H1 (cell line): Measurements from ENCODE around the gene GBF1. TPM values are rescaled to one million over a fixed set of nuclear protein-coding genes. Genes with fewer than 3 reads are reported as not detected.

Source experiments
- ATF2 ChIP-seq: IDR thresholded peaks from 2 replicates; pipeline ENCODE4 v1.6.1; 2012; ENCODE audit warnings: low read length, inconsistent platforms
- CHD1 ChIP-seq: IDR thresholded peaks from 2 replicates; pipeline ENCODE4 v1.6.1; 2012; ENCODE audit warnings: low read depth, low read length, improper control_type of control experiment
- CREB1 ChIP-seq: IDR thresholded peaks from 2 replicates; pipeline ENCODE4 v1.6.1; 2012; ENCODE audit warnings: inconsistent platforms
- CTBP2 ChIP-seq: IDR thresholded peaks from 2 replicates; pipeline ENCODE4 v1.7.0; 2011; ENCODE audit warnings: borderline replicate concordance, mild to moderate bottlenecking, moderate library complexity, mixed read lengths, low read length; ENCODE audit not compliant: insufficient read depth, insufficient read length
- E2F6 ChIP-seq: IDR thresholded peaks from 2 replicates; pipeline ENCODE4 v1.6.1; 2012; ENCODE audit warnings: inconsistent platforms
- GABPA ChIP-seq: IDR thresholded peaks from 2 replicates; pipeline ENCODE4 v1.6.1; 2011; ENCODE audit warnings: mild to moderate bottlenecking, low read length, moderate library complexity, borderline replicate concordance; ENCODE audit not compliant: insufficient read depth
- HDAC2 ChIP-seq, 2 experiments: fragments of 300-600 bp in 1 of 2; sonication (generic) in 1 of 2; IDR thresholded peaks; 2 replicates each; pipeline ENCODE4 v1.6.1; 2011 to 2012; ENCODE audit warnings: low read depth in 2 of 2, low read length in 2 of 2, mild to moderate bottlenecking in 2 of 2, moderate library complexity in 2 of 2, borderline replicate concordance in 1 of 2, inconsistent platforms in 1 of 2
- JUN ChIP-seq: IDR thresholded peaks from 2 replicates; pipeline ENCODE4 v1.6.1; 2011; ENCODE audit warnings: low read depth, mild to moderate bottlenecking, improper control_type of control experiment, low read length
- JUND ChIP-seq: IDR thresholded peaks from 2 replicates; pipeline ENCODE4 v1.6.1; 2011; ENCODE audit warnings: mild to moderate bottlenecking, improper control_type of control experiment, low read length
- KDM4A ChIP-seq: IDR thresholded peaks from one replicate; pipeline ENCODE4 v1.7.1; 2012; ENCODE audit warnings: low read depth, mild to moderate bottlenecking, moderate library complexity, low read length, inconsistent platforms; ENCODE audit not compliant: severe bottlenecking
- MAFK ChIP-seq: IDR thresholded peaks from 2 replicates; pipeline ENCODE4 v1.6.1; 2012; ENCODE audit warnings: low read depth, mild to moderate bottlenecking, improper control_type of control experiment, low read length
- NRF1 ChIP-seq: IDR thresholded peaks from 2 replicates; pipeline ENCODE4 v1.6.1; 2011; ENCODE audit warnings: mild to moderate bottlenecking, low read depth, low read length, improper control_type of control experiment
- PHF8 ChIP-seq: fragments of 200-600 bp; sonication (generic); conservative IDR thresholded peaks from 2 replicates; pipeline ENCODE4 v1.7.1; 2012; ENCODE audit warnings: low read depth, mild to moderate bottlenecking, inconsistent platforms, low read length, moderate library complexity
- POLR2A ChIP-seq, 2 experiments: IDR thresholded peaks; 1 replicate in 1 of 2; 2 replicates in 1 of 2; pipeline ENCODE4 v1.6.1; 2011; ENCODE audit warnings: low read depth in 2 of 2, low read length in 2 of 2, mild to moderate bottlenecking in 2 of 2; ENCODE audit errors: control extremely low read depth in 1 of 2
- RAD21 ChIP-seq, 2 experiments: IDR thresholded peaks in 1 of 2; conservative IDR thresholded peaks in 1 of 2; 2 replicates each; pipeline ENCODE4 v1.6.1; 2011; ENCODE audit warnings: low read depth in 2 of 2, low read length in 2 of 2, improper control_type of control experiment in 1 of 2, inconsistent platforms in 1 of 2, mild to moderate bottlenecking in 1 of 2, moderate library complexity in 1 of 2
- RFX5 ChIP-seq: IDR thresholded peaks from 2 replicates; pipeline ENCODE4 v1.6.1; 2011; ENCODE audit warnings: low read depth, low read length, improper control_type of control experiment, borderline replicate concordance
- TAF1 ChIP-seq: IDR thresholded peaks from 2 replicates; pipeline ENCODE4 v1.6.1; 2011; ENCODE audit warnings: mild to moderate bottlenecking, low read depth, low read length
- TAF7 ChIP-seq: optimal IDR thresholded peaks from 2 replicates; pipeline ENCODE3; 2011; ENCODE audit warnings: low read depth, mild to moderate bottlenecking, inconsistent platforms, low read length, moderate library complexity, borderline replicate concordance
- TCF12 ChIP-seq: IDR thresholded peaks from 2 replicates; pipeline ENCODE4 v1.6.1; 2011; ENCODE audit warnings: low read depth, mild to moderate bottlenecking, low read length
- YY1 ChIP-seq: IDR thresholded peaks from 2 replicates; pipeline ENCODE4 v1.6.1; 2011; ENCODE audit warnings: low read depth, mild to moderate bottlenecking, low read length
- polyA plus RNA-seq, 7 experiments: library from polyadenylated mRNA; depleted of rRNA in 3 of 7; stranded (reverse) in 5 of 7; unstranded in 2 of 7; fragments of >200 nt in 5 of 7; fragments of 200-250 nt in 2 of 7; gene quantifications; 1 replicate in 5 of 7; 2 replicates in 1 of 7; 4 replicates in 1 of 7; pipeline versions ENCODE4 v1.2.1 to v1.2.3, GENCODE V29; 2011 to 2013; ENCODE audit warnings: missing spikeins in 2 of 7, mixed read lengths in 2 of 7
- total RNA-seq: library from RNA; stranded (reverse); fragmentation: NEBNext Ultra II Directional; extraction: Animal tissue kit (Norgen Biotek cat#: 25700); gene quantifications from 2 replicates; pipeline ENCODE4 v1.2.1, GENCODE V29; 2021
- TF ChIP-seq, protein P1 (sequence below): IDR thresholded peaks from 2 replicates; pipeline ENCODE4 v1.6.1; 2012; ENCODE audit warnings: inconsistent platforms

Gene GBF1
- total and polyA plus RNA-seq, 2 of the 8 experiments (the other 6 are each of a cell fraction or from before 2014, with no cell fraction given) = 11.0 to 25.5 TPM

GRCh38 chr10:102399217-102400021 lies 154.1 kb downstream of the GBF1 start (continued):
- peak; percentile 56; the same call in 1 of the 2 replicates for TF ChIP-seq GABPA
- TF ChIP-seq CREB1 = peak; percentile 96
- TF ChIP-seq KDM4A = peak; percentile 67
- peak; percentile 10; the same call in 1 of the 2 replicates for TF ChIP-seq MAFK
- TF ChIP-seq E2F6 = peak; percentile 75
- TF ChIP-seq RFX5 = no peak
- peak in 1 of 2 experiments; percentile 73; a peak in 2 of 3 replicates for TF ChIP-seq POLR2A (IDR thresholded peaks at IDR 0.05; ENCODE audit: control extremely low read depth in 1 of 2, low read depth in 2 of 2, low read length in 2 of 2)
- TF ChIP-seq YY1 = no peak
- no peak; the same call in 1 of the 2 replicates for TF ChIP-seq NRF1
- TF ChIP-seq CTBP2 = peak; percentile 77
- TF ChIP-seq RAD21 (IDR thresholded peaks at IDR 0.05 in 1 of 2, conservative IDR thresholded peaks at IDR 0.05 in 1 of 2; ENCODE audit: low read depth in 2 of 2, low read length in 2 of 2) = peak; percentile 63 to 75
- TF ChIP-seq JUN = no peak
- TF ChIP-seq TCF12 = no peak
- TF ChIP-seq HDAC2 (IDR thresholded peaks at IDR 0.05; ENCODE audit: borderline replicate concordance in 1 of 2, low read depth in 2 of 2, low read length in 2 of 2) = 0 out of 4 replicates have a peak, but pooled peaks of 1 of the 2 experiments have one; percentile 46
- TF ChIP-seq, protein P1, sequence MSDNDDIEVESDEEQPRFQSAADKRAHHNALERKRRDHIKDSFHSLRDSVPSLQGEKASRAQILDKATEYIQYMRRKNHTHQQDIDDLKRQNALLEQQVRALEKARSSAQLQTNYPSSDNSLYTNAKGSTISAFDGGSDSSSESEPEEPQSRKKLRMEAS = peak; percentile 84
- TF ChIP-seq PHF8 = peak; percentile 59
- peak; percentile 82 for TF ChIP-seq TAF7
- TF ChIP-seq ATF2 = no peak
- no peak for TF ChIP-seq CHD1
- peak; percentile 66 for TF ChIP-seq TAF1
- 0 out of 2 replicates have a peak, but pooled peaks have one; percentile 16 for TF ChIP-seq JUND
